ENCODE results near the gene TFAP2A. TPM values are rescaled to one million over a fixed set of nuclear protein-coding genes. Genes with fewer than 3 reads are reported as not detected.

The TFAP2A gene
- under 1 TPM in 1 of 2 experiments, not detected in 1; 0.14 TPM for total RNA-seq

DNA sequence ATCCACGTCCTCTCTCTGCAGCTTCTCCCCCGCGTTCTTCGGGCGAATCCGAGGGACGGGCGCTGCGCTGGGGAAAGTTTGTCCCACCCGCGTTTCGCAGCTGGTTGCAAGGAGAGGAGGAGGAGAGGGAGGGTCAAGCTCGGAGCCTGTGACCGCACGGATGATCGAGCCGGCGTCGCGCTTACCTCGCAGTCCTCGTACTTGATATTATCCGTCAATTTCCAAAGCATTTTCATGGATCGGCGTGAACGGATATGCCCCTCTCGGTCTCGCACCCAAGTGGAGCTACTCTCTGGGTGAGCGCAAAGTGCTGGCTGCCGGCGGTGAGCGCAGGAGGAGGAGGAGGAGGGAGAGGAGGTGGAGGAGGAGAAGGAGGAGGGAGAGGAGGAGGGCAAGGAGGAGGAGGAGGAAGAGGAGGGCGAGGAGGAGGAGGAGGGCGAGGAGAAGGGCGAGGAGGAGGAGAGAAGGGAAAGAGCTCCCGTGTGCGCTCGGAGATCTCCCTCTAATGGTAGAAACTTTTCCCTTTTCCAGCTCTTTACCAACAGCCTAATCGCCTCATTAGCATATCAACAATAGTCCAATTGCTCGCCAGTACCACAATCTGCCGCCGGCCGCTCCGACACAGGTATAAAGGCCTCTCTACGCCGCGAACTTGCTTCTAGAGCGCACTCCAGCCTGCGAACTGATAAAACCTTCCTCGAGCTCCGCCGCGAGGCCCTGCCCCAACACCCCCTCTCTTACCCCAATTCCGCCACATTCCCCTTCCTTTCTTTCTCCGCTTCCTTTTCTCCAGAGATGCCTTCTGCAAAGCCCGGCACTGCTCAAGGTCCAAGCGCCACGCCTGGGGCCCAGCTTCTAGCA lies at the start of gene TFAP2A:
TFAP2A (minus strand) TSS at position 319 of the 861 bp plus-strand sequence; CDS start at position 236, 83 bp downstream.

Small RNA genes lying within 50 kb of the gene (microRNA-seq; reads per million reads assigned to microRNA genes)
- not detected for gene MIR5689 (ENCODE audit: borderline microRNAs expressed, borderline replicate concordance)

Other genes starting within 250 kb of the TFAP2A start
- gene GCNT2, start 106.3 kb upstream of the TFAP2A start, total RNA-seq, result 1 to 10 TPM; 4.6 to 4.9 TPM

All from activated naive CD4-positive, alpha-beta T cell treated with anti-CD3 and anti-CD28 coated beads, Interleukin-2, amount 10 ng/mL, durations not matched to agents 5 hours and 36 hours (primary cell).